Naive B cell (primary cell): ENCODE results near the gene TSC1. TPM values are rescaled to one million over a fixed set of nuclear protein-coding genes. Genes with fewer than 3 reads are reported as not detected.
"Not testable (repeated sequence)": the region's sequence is repeated elsewhere in the genome, so short reads cannot be mapped to it uniquely, and the experiment has no call there.

ENCODE experiments used
- ATAC-seq, 2 donors: fragments of 150-1000 bp; cut with Tn5 transposase; 2 replicates each; pipeline ENCODE4 v1.10.0; 2021; ENCODE audit warnings: low read depth in 2 of 2, mild to moderate bottlenecking in 2 of 2, moderate library complexity in 2 of 2
- DNase-seq: peaks from one replicate; pipeline ENCODE4 v3.0.0; 2022
- H3K27ac Mint-ChIP-seq, 6 donors: one replicate each; pipeline ENCODE4 v1.8.0; 2020 to 2022; ENCODE audit warnings: mild to moderate bottlenecking in 6 of 6, mixed read lengths in 6 of 6, moderate library complexity in 5 of 6, inconsistent platforms in 2 of 6
- H3K27me3 Mint-ChIP-seq, 3 donors: one replicate each; pipeline ENCODE4 v1.8.0; 2021 to 2022; ENCODE audit warnings: mixed read lengths in 3 of 3, mild to moderate bottlenecking in 1 of 3
- H3K36me3 Mint-ChIP-seq, 2 donors: one replicate each; pipeline ENCODE4 v1.8.0; 2020 to 2022; ENCODE audit warnings: mixed read lengths in 2 of 2, inconsistent platforms in 1 of 2, mild to moderate bottlenecking in 1 of 2
- H3K4me1 Mint-ChIP-seq, 3 donors: one replicate each; pipeline ENCODE4 v1.8.0; 2020 to 2022; ENCODE audit warnings: mixed read lengths in 3 of 3, inconsistent platforms in 1 of 3, mild to moderate bottlenecking in 1 of 3, moderate library complexity in 1 of 3
- H3K4me3 Mint-ChIP-seq, 8 donors: one replicate each; pipeline ENCODE4 v1.8.0; 2020 to 2022; ENCODE audit warnings: mild to moderate bottlenecking in 8 of 8, mixed read lengths in 8 of 8, moderate library complexity in 8 of 8, inconsistent platforms in 2 of 8
- H3K9me3 Mint-ChIP-seq, 7 donors: one replicate each; pipeline ENCODE4 v1.8.0; 2020 to 2022; ENCODE audit warnings: mixed read lengths in 7 of 7, mild to moderate bottlenecking in 5 of 7, inconsistent platforms in 2 of 7, moderate library complexity in 1 of 7
- polyA plus RNA-seq, 6 donors: library from polyadenylated mRNA; unstranded; fragments of 300-500 nt; fragmentation: Illumina TruSeq; gene quantifications; one replicate each; pipeline ENCODE4 v1.2.3, GENCODE V29; 2021; ENCODE audit warnings: low read depth in 6 of 6

The TSC1 gene
- polyA plus RNA-seq, 6 donors from 2014 or later: 1.00 to 14.4 (median 8.6) TPM

- Mint-ChIP-seq H3K27me3 (peaks cover 17 to 34% (median 33%) of the 10 kb centered on the region in 3 donors), H3K4me3 (no peak overlapping the region)
- no peak for ATAC-seq
Observed at GRCh38 chr9:132969783-132970182, 25.4 kb upstream of the TSC1 start.

GRCh38 chr9:132967908-132968307 lies 23.5 kb upstream of the TSC1 start:
- H3K36me3 Mint-ChIP-seq, ATAC-seq, H3K4me3 Mint-ChIP-seq, H3K27ac Mint-ChIP-seq, H3K9me3 Mint-ChIP-seq, DNase-seq, H3K4me1 Mint-ChIP-seq: not testable (repeated sequence)
- H3K27me3 Mint-ChIP-seq: peaks cover 8 to 28% (median 22%) of the 10 kb centered on the region in 3 donors

More at GRCh38 chr9:132969783-132970182, 25.4 kb upstream of the TSC1 start:
- Mint-ChIP-seq H3K9me3 (no peaks in the 10 kb centered on the region), H3K36me3 (no peaks in the 10 kb centered on the region), H3K27ac (no peak overlapping the region), H3K4me1 (peaks cover 3 to 7% (median 4%) of the 10 kb centered on the region in 3 donors)
- DNase-seq: no peak

GRCh38 chr9:132965478-132965877 lies 21.1 kb upstream of the TSC1 start:
- no peak for ATAC-seq

GRCh38 chr9:132961002-132961401 lies 16.6 kb upstream of the TSC1 start:
- DNase-seq (no peak), ATAC-seq (no peak)
- Mint-ChIP-seq H3K36me3 (peaks cover 6 to 34% of the 10 kb centered on the region in 2 donors), H3K9me3 (peaks cover 5 to 38% (median 18%) of the 10 kb centered on the region in 7 donors), H3K27ac (peak overlapping the region in 1 of 6 donors; percentile 7), H3K4me3 (no peak overlapping the region), H3K27me3 (peaks cover 26 to 39% (median 27%) of the 10 kb centered on the region in 3 donors), H3K4me1 (no peaks in the 10 kb centered on the region)

More at GRCh38 chr9:132965478-132965877, 21.1 kb upstream of the TSC1 start:
- Mint-ChIP-seq H3K27me3 (peaks cover 8 to 20% (median 19%) of the 10 kb centered on the region in 3 donors), H3K4me3 (no peak overlapping the region), H3K27ac (no peak overlapping the region), H3K9me3 (no peaks in the 10 kb centered on the region), H3K36me3 (no peaks in the 10 kb centered on the region), H3K4me1 (no peaks in the 10 kb centered on the region)
- DNase-seq: no peak

- no peak for DNase-seq
- Mint-ChIP-seq H3K27ac (no peak overlapping the region), H3K4me1 (no peaks in the 10 kb centered on the region), H3K36me3 (peaks cover 6 to 34% of the 10 kb centered on the region in 2 donors), H3K27me3 (peaks cover 23 to 37% (median 27%) of the 10 kb centered on the region in 3 donors), H3K4me3 (no peak overlapping the region), H3K9me3 (peaks cover 5 to 48% (median 31%) of the 10 kb centered on the region in 7 donors)
- no peak for ATAC-seq
Observed at GRCh38 chr9:132957805-132958204, 13.4 kb upstream of the TSC1 start.

GRCh38 chr9:132955768-132956167 lies 11.4 kb upstream of the TSC1 start:
- Mint-ChIP-seq H3K27ac (no peak overlapping the region), H3K4me3 (no peak overlapping the region), H3K9me3 (peaks cover 5 to 48% (median 31%) of the 10 kb centered on the region in 7 donors), H3K27me3 (peaks cover 27 to 43% (median 31%) of the 10 kb centered on the region in 3 donors), H3K4me1 (no peaks in the 10 kb centered on the region), H3K36me3 (peaks cover 6 to 34% of the 10 kb centered on the region in 2 donors)
- ATAC-seq: no peak
- DNase-seq: no peak

GRCh38 chr9:132955123-132955522 lies 10.7 kb upstream of the TSC1 start:
- Mint-ChIP-seq H3K4me3 (no peak overlapping the region), H3K27ac (no peak overlapping the region), H3K9me3 (peaks cover 5 to 48% (median 31%) of the 10 kb centered on the region in 7 donors), H3K27me3 (peaks cover 25 to 44% (median 30%) of the 10 kb centered on the region in 3 donors), H3K36me3 (peaks cover 6 to 34% of the 10 kb centered on the region in 2 donors), H3K4me1 (no peaks in the 10 kb centered on the region)
- ATAC-seq (no peak), DNase-seq (no peak)

- H3K36me3 Mint-ChIP-seq: no peaks in the 10 kb centered on the region
- H3K4me1 Mint-ChIP-seq: peaks cover 5 to 10% (median 8%) of the 10 kb centered on the region in 3 donors
- H3K27me3 Mint-ChIP-seq: peaks cover 0 to 17% (median 12%) of the 10 kb centered on the region in 3 donors
- H3K27ac Mint-ChIP-seq: no peak overlapping the region
- peaks cover 0 to 6% (median 0%) of the 10 kb centered on the region in 7 donors for H3K9me3 Mint-ChIP-seq
- DNase-seq: no peak
- ATAC-seq: no peak
- H3K4me3 Mint-ChIP-seq: peak overlapping the region in 1 of 8 donors; percentile 38
Observed at GRCh38 chr9:132949709-132950108, 5.3 kb upstream of the TSC1 start.

GRCh38 chr9:132948482-132949050 lies 4.2 kb upstream of the TSC1 start:
- ATAC-seq (no peak), DNase-seq (no peak)
- peak overlapping the region in 1 of 6 donors; percentile 59 for H3K27ac Mint-ChIP-seq
- H3K4me1 Mint-ChIP-seq: peaks cover 14 to 20% (median 19%) of the 10 kb centered on the region in 3 donors
- peaks cover 0 to 17% (median 12%) of the 10 kb centered on the region in 3 donors for H3K27me3 Mint-ChIP-seq
- H3K4me3 Mint-ChIP-seq: no peak overlapping the region
- H3K9me3 Mint-ChIP-seq: peaks cover 0 to 4% (median 0%) of the 10 kb centered on the region in 7 donors
- H3K36me3 Mint-ChIP-seq: no peaks in the 10 kb centered on the region

GRCh38 chr9:132947756-132948155 lies 3.3 kb upstream of the TSC1 start:
- no peaks in the 10 kb centered on the region for H3K36me3 Mint-ChIP-seq
- peaks cover 18 to 26% (median 24%) of the 10 kb centered on the region in 3 donors for H3K4me1 Mint-ChIP-seq
- H3K27ac Mint-ChIP-seq: no peak overlapping the region
- H3K9me3 Mint-ChIP-seq: peaks cover 0 to 2% (median 0%) of the 10 kb centered on the region in 7 donors
- ATAC-seq: no peak
- H3K4me3 Mint-ChIP-seq: no peak overlapping the region
- no peak for DNase-seq
- peaks cover 0 to 17% (median 8%) of the 10 kb centered on the region in 3 donors for H3K27me3 Mint-ChIP-seq

GRCh38 chr9:132946631-132947295 lies 2.3 kb upstream of the TSC1 start:
- Mint-ChIP-seq H3K36me3 (no peaks in the 10 kb centered on the region), H3K27ac (peak overlapping the region in 3 of 6 donors; percentile 30 to 48 (median 39)), H3K4me3 (peak overlapping the region in 3 of 8 donors; percentile 2 to 96 (median 5))

GRCh38 chr9:132946211-132946610 lies 1.8 kb upstream of the TSC1 start:
- Mint-ChIP-seq H3K27me3 (peaks cover 0 to 6% (median under 1%) of the 10 kb centered on the region in 3 donors), H3K4me3 (peak overlapping the region in 4 of 8 donors; percentile 21 to 100 (median 68)), H3K9me3 (peaks cover 0 to 2% (median 0%) of the 10 kb centered on the region in 7 donors), H3K27ac (peak overlapping the region in 2 of 6 donors; percentile 26 to 65), H3K36me3 (no peaks in the 10 kb centered on the region), H3K4me1 (peaks cover 18 to 26% (median 24%) of the 10 kb centered on the region in 3 donors)
- no peak for DNase-seq
- no peak for ATAC-seq

More at GRCh38 chr9:132946631-132947295, 2.3 kb upstream of the TSC1 start:
- Mint-ChIP-seq H3K9me3 (peaks cover 0 to 2% (median 0%) of the 10 kb centered on the region in 7 donors), H3K4me1 (peaks cover 18 to 26% (median 24%) of the 10 kb centered on the region in 3 donors), H3K27me3 (peaks cover 0 to 10% (median 4%) of the 10 kb centered on the region in 3 donors)
- no peak for DNase-seq
- ATAC-seq: no peak
